Measurements from ENCODE around the gene ANO8.

The ANO8 gene

GRCh38 chr19:17347877-17348276 is 13.2 kb upstream of the ANO8 start:
- H3K9ac ChIP-seq (ENCODE audit: insufficient read length): no peak overlapping the region
- no peak overlapping the region for H3K4me3 ChIP-seq
- no peak overlapping the region for H3K27ac ChIP-seq
- H3K36me3 ChIP-seq (ENCODE audit: insufficient read depth, low read length): no peaks in the 10 kb centered on the region
- H3K9me3 ChIP-seq (ENCODE audit: low read depth, low read length): no peaks in the 10 kb centered on the region
- TF ChIP-seq POLR2AphosphoS5 (IDR thresholded peaks at IDR 0.05; ENCODE audit: borderline replicate concordance, low read depth, low read length) (no peak), FOXP2 (optimal IDR thresholded peaks at IDR 0.05; ENCODE audit: control extremely low read depth, extremely low read length, insufficient read depth) (no peak), EZH2 (IDR thresholded peaks at IDR 0.05) (no peak)
- no peak for DNase-seq (ENCODE audit: low read depth, low spot score)

GRCh38 chr19:17347361-17347760 is 12.7 kb upstream of the ANO8 start:
- H3K36me3 ChIP-seq (ENCODE audit: insufficient read depth, low read length): no peaks in the 10 kb centered on the region
- no peak for DNase-seq (ENCODE audit: low read depth, low spot score)
- no peak overlapping the region for H3K4me3 ChIP-seq
- no peaks in the 10 kb centered on the region for H3K9me3 ChIP-seq (ENCODE audit: low read depth, low read length)
- TF ChIP-seq EZH2 (IDR thresholded peaks at IDR 0.05) (no peak), FOXP2 (optimal IDR thresholded peaks at IDR 0.05; ENCODE audit: control extremely low read depth, extremely low read length, insufficient read depth) (no peak), POLR2AphosphoS5 (IDR thresholded peaks at IDR 0.05; ENCODE audit: borderline replicate concordance, low read depth, low read length) (no peak)
- no peak overlapping the region for H3K9ac ChIP-seq (ENCODE audit: insufficient read length)
- no peak overlapping the region for H3K27ac ChIP-seq

- no peak for TF ChIP-seq FOXP2 (optimal IDR thresholded peaks at IDR 0.05; ENCODE audit: control extremely low read depth, extremely low read length, insufficient read depth)
- no peak for TF ChIP-seq EZH2 (IDR thresholded peaks at IDR 0.05)
- no peak for TF ChIP-seq POLR2AphosphoS5 (IDR thresholded peaks at IDR 0.05; ENCODE audit: borderline replicate concordance, low read depth, low read length)
- no peak for DNase-seq (ENCODE audit: low read depth, low spot score)
- no peak overlapping the region for H3K27ac ChIP-seq
Observed at GRCh38 chr19:17346109-17346671, 11.5 kb upstream of the ANO8 start.

GRCh38 chr19:17341845-17342244 is 7.2 kb upstream of the ANO8 start:
- no peak overlapping the region for H3K4me3 ChIP-seq
- no peak for TF ChIP-seq EZH2 (IDR thresholded peaks at IDR 0.05)
- TF ChIP-seq FOXP2 (optimal IDR thresholded peaks at IDR 0.05; ENCODE audit: control extremely low read depth, extremely low read length, insufficient read depth): no peak
- TF ChIP-seq POLR2AphosphoS5 (IDR thresholded peaks at IDR 0.05; ENCODE audit: borderline replicate concordance, low read depth, low read length): no peak
- H3K36me3 ChIP-seq (ENCODE audit: insufficient read depth, low read length): no peaks in the 10 kb centered on the region; the same call in 1 of the 2 replicates
- no peak for DNase-seq (ENCODE audit: low read depth, low spot score)
- no peak overlapping the region for H3K9ac ChIP-seq (ENCODE audit: insufficient read length)
- H3K9me3 ChIP-seq (ENCODE audit: low read depth, low read length): no peaks in the 10 kb centered on the region
- H3K27ac ChIP-seq: no peak overlapping the region

More at GRCh38 chr19:17346109-17346671, 11.5 kb upstream of the ANO8 start:
- H3K9ac ChIP-seq (ENCODE audit: insufficient read length): no peak overlapping the region
- H3K4me3 ChIP-seq: no peak overlapping the region
- H3K9me3 ChIP-seq (ENCODE audit: low read depth, low read length): no peaks in the 10 kb centered on the region
- no peaks in the 10 kb centered on the region; the same call in 1 of the 2 replicates for H3K36me3 ChIP-seq (ENCODE audit: insufficient read depth, low read length)

- no peak overlapping the region for H3K4me3 ChIP-seq
- no peaks in the 10 kb centered on the region for H3K9me3 ChIP-seq (ENCODE audit: low read depth, low read length)
- no peak overlapping the region for H3K27ac ChIP-seq
- H3K36me3 ChIP-seq (ENCODE audit: insufficient read depth, low read length): no peaks in the 10 kb centered on the region; the same call in 1 of the 2 replicates
- no peak overlapping the region for H3K9ac ChIP-seq (ENCODE audit: insufficient read length)
- TF ChIP-seq POLR2AphosphoS5 (IDR thresholded peaks at IDR 0.05; ENCODE audit: borderline replicate concordance, low read depth, low read length) (no peak), FOXP2 (optimal IDR thresholded peaks at IDR 0.05; ENCODE audit: control extremely low read depth, extremely low read length, insufficient read depth) (no peak), EZH2 (IDR thresholded peaks at IDR 0.05) (no peak)
- no peak for DNase-seq (ENCODE audit: low read depth, low spot score)
Observed at GRCh38 chr19:17341386-17341785, 6.7 kb upstream of the ANO8 start.

- Histone ChIP-seq H3K9ac (ENCODE audit: insufficient read length) (no peak overlapping the region), H3K36me3 (ENCODE audit: insufficient read depth, low read length) (no peaks in the 10 kb centered on the region; the same call in 1 of the 2 replicates), H3K9me3 (ENCODE audit: low read depth, low read length) (no peaks in the 10 kb centered on the region), H3K27ac (no peak overlapping the region), H3K4me3 (no peak overlapping the region)
- no peak for DNase-seq (ENCODE audit: low read depth, low spot score)
- TF ChIP-seq FOXP2 (optimal IDR thresholded peaks at IDR 0.05; ENCODE audit: control extremely low read depth, extremely low read length, insufficient read depth) (no peak), POLR2AphosphoS5 (IDR thresholded peaks at IDR 0.05; ENCODE audit: borderline replicate concordance, low read depth, low read length) (no peak), EZH2 (IDR thresholded peaks at IDR 0.05) (no peak)
Observed at GRCh38 chr19:17340871-17341357, 6.3 kb upstream of the ANO8 start.

GRCh38 chr19:17340302-17340870 is 5.7 kb upstream of the ANO8 start:
- no peaks in the 10 kb centered on the region; the same call in 1 of the 2 replicates for H3K36me3 ChIP-seq (ENCODE audit: insufficient read depth, low read length)
- no peak for DNase-seq (ENCODE audit: low read depth, low spot score)
- H3K27ac ChIP-seq: no peak overlapping the region
- H3K9ac ChIP-seq (ENCODE audit: insufficient read length): no peak overlapping the region
- no peak overlapping the region for H3K4me3 ChIP-seq
- TF ChIP-seq EZH2 (IDR thresholded peaks at IDR 0.05) (no peak), POLR2AphosphoS5 (IDR thresholded peaks at IDR 0.05; ENCODE audit: borderline replicate concordance, low read depth, low read length) (no peak), FOXP2 (optimal IDR thresholded peaks at IDR 0.05; ENCODE audit: control extremely low read depth, extremely low read length, insufficient read depth) (no peak)
- no peaks in the 10 kb centered on the region for H3K9me3 ChIP-seq (ENCODE audit: low read depth, low read length)

- Histone ChIP-seq H3K27ac (no peak overlapping the region), H3K9ac (ENCODE audit: insufficient read length) (no peak overlapping the region), H3K4me3 (no peak overlapping the region), H3K9me3 (ENCODE audit: low read depth, low read length) (no peaks in the 10 kb centered on the region), H3K36me3 (ENCODE audit: insufficient read depth, low read length) (no peaks in the 10 kb centered on the region; the same call in 1 of the 2 replicates)
- no peak for TF ChIP-seq FOXP2 (optimal IDR thresholded peaks at IDR 0.05; ENCODE audit: control extremely low read depth, extremely low read length, insufficient read depth)
- no peak for TF ChIP-seq EZH2 (IDR thresholded peaks at IDR 0.05)
- no peak for TF ChIP-seq POLR2AphosphoS5 (IDR thresholded peaks at IDR 0.05; ENCODE audit: borderline replicate concordance, low read depth, low read length)
- no peak for DNase-seq (ENCODE audit: low read depth, low spot score)
Observed at GRCh38 chr19:17339088-17339741, 4.6 kb upstream of the ANO8 start.
